ENCODE results near the gene SPATA31E1. TPM values are rescaled to one million over a fixed set of nuclear protein-coding genes. Genes with fewer than 3 reads are reported as not detected.

The SPATA31E1 gene
- total and polyA plus RNA-seq, 4 donors, result 0.06 TPM; not detected in 3

- no peak overlapping the region for H3K27ac ChIP-seq (ENCODE audit: low read depth, low read length)
- peak in 2 of 6 donors; percentile 49 to 77 for DNase-seq (ENCODE audit: low read depth in 4 of 6, low spot score in 6 of 6)
- H3K9me3 ChIP-seq (ENCODE audit: control insufficient read depth, insufficient read depth, low read length), result no peaks in the 10 kb centered on the region
- H3K4me3 ChIP-seq (ENCODE audit: low read depth, low read length), result no peak overlapping the region
- peaks cover 4% of the 10 kb centered on the region for H3K4me1 ChIP-seq (ENCODE audit: control insufficient read depth, insufficient read depth, low read length)
- no peaks in the 10 kb centered on the region for H3K36me3 ChIP-seq (ENCODE audit: control insufficient read depth, insufficient read depth, low read length)
- 38% methylated on average over 7 of the region's 8 CpGs for WGBS (ENCODE audit: insufficient coverage)
- no peaks in the 10 kb centered on the region for H3K27me3 ChIP-seq (ENCODE audit: control insufficient read depth, insufficient read depth, low read length)
Measured at GRCh38 chr9:87872079-87872624, 10.5 kb upstream of the SPATA31E1 start.

GRCh38 chr9:87873607-87874303 lies 8.9 kb upstream of the SPATA31E1 start:
- H3K4me1 ChIP-seq (ENCODE audit: control insufficient read depth, insufficient read depth, low read length), result peaks cover 4% of the 10 kb centered on the region
- WGBS (ENCODE audit: insufficient coverage), result 87% methylated on average over 5 of the region's 5 CpGs
- H3K4me3 ChIP-seq (ENCODE audit: low read depth, low read length), result no peak overlapping the region
- no peaks in the 10 kb centered on the region for H3K36me3 ChIP-seq (ENCODE audit: control insufficient read depth, insufficient read depth, low read length)
- H3K9me3 ChIP-seq (ENCODE audit: control insufficient read depth, insufficient read depth, low read length), result no peaks in the 10 kb centered on the region
- H3K27ac ChIP-seq (ENCODE audit: low read depth, low read length), result no peak overlapping the region
- DNase-seq (ENCODE audit: low read depth in 4 of 6, low spot score in 6 of 6), result no peak
- H3K27me3 ChIP-seq (ENCODE audit: control insufficient read depth, insufficient read depth, low read length), result no peaks in the 10 kb centered on the region

GRCh38 chr9:87874304-87874623 lies 8.4 kb upstream of the SPATA31E1 start:
- Histone ChIP-seq H3K27ac (ENCODE audit: low read depth, low read length) (no peak overlapping the region), H3K4me1 (ENCODE audit: control insufficient read depth, insufficient read depth, low read length) (peaks cover 4% of the 10 kb centered on the region), H3K4me3 (ENCODE audit: low read depth, low read length) (no peak overlapping the region), H3K27me3 (ENCODE audit: control insufficient read depth, insufficient read depth, low read length) (no peaks in the 10 kb centered on the region), H3K9me3 (ENCODE audit: control insufficient read depth, insufficient read depth, low read length) (no peaks in the 10 kb centered on the region), H3K36me3 (ENCODE audit: control insufficient read depth, insufficient read depth, low read length) (no peaks in the 10 kb centered on the region)
- no peak for DNase-seq (ENCODE audit: low read depth in 4 of 6, low spot score in 6 of 6)
- WGBS (ENCODE audit: insufficient coverage), result 66% methylated on average over 6 of the region's 7 CpGs

GRCh38 chr9:87875060-87875459 lies 7.6 kb upstream of the SPATA31E1 start:
- DNase-seq (ENCODE audit: low read depth in 4 of 6, low spot score in 6 of 6), result no peak
- no peaks in the 10 kb centered on the region for H3K27me3 ChIP-seq (ENCODE audit: control insufficient read depth, insufficient read depth, low read length)

GRCh38 chr9:87875831-87876545 lies 6.7 kb upstream of the SPATA31E1 start:
- Histone ChIP-seq H3K36me3 (ENCODE audit: control insufficient read depth, insufficient read depth, low read length) (no peaks in the 10 kb centered on the region), H3K4me3 (ENCODE audit: low read depth, low read length) (no peak overlapping the region), H3K27me3 (ENCODE audit: control insufficient read depth, insufficient read depth, low read length) (no peaks in the 10 kb centered on the region), H3K27ac (ENCODE audit: low read depth, low read length) (no peak overlapping the region), H3K4me1 (ENCODE audit: control insufficient read depth, insufficient read depth, low read length) (peaks cover 9% of the 10 kb centered on the region), H3K9me3 (ENCODE audit: control insufficient read depth, insufficient read depth, low read length) (no peaks in the 10 kb centered on the region)
- no peak for DNase-seq (ENCODE audit: low read depth in 4 of 6, low spot score in 6 of 6)
- 54% methylated on average over 5 of the region's 5 CpGs for WGBS (ENCODE audit: insufficient coverage)

More at GRCh38 chr9:87875060-87875459, 7.6 kb upstream of the SPATA31E1 start:
- H3K27ac ChIP-seq (ENCODE audit: low read depth, low read length), result no peak overlapping the region
- H3K9me3 ChIP-seq (ENCODE audit: control insufficient read depth, insufficient read depth, low read length), result no peaks in the 10 kb centered on the region
- no peaks in the 10 kb centered on the region for H3K36me3 ChIP-seq (ENCODE audit: control insufficient read depth, insufficient read depth, low read length)
- H3K4me1 ChIP-seq (ENCODE audit: control insufficient read depth, insufficient read depth, low read length), result peaks cover 4% of the 10 kb centered on the region
- no peak overlapping the region for H3K4me3 ChIP-seq (ENCODE audit: low read depth, low read length)

GRCh38 chr9:87876708-87877107 lies 6.0 kb upstream of the SPATA31E1 start:
- no peak overlapping the region for H3K27ac ChIP-seq (ENCODE audit: low read depth, low read length)
- no peaks in the 10 kb centered on the region for H3K9me3 ChIP-seq (ENCODE audit: control insufficient read depth, insufficient read depth, low read length)
- DNase-seq (ENCODE audit: low read depth in 4 of 6, low spot score in 6 of 6), result no peak
- WGBS (ENCODE audit: insufficient coverage), result 98% methylated on average over 5 of the region's 5 CpGs
- no peaks in the 10 kb centered on the region for H3K27me3 ChIP-seq (ENCODE audit: control insufficient read depth, insufficient read depth, low read length)
- no peak overlapping the region for H3K4me3 ChIP-seq (ENCODE audit: low read depth, low read length)
- H3K36me3 ChIP-seq (ENCODE audit: control insufficient read depth, insufficient read depth, low read length), result no peaks in the 10 kb centered on the region
- peaks cover 9% of the 10 kb centered on the region for H3K4me1 ChIP-seq (ENCODE audit: control insufficient read depth, insufficient read depth, low read length)

- no CpG with 5 or more reads among the region's 1 CpG for WGBS (ENCODE audit: insufficient coverage)
- H3K9me3 ChIP-seq (ENCODE audit: control insufficient read depth, insufficient read depth, low read length), result no peaks in the 10 kb centered on the region
- no peak overlapping the region for H3K27ac ChIP-seq (ENCODE audit: low read depth, low read length)
- no peak overlapping the region for H3K4me3 ChIP-seq (ENCODE audit: low read depth, low read length)
- no peaks in the 10 kb centered on the region for H3K36me3 ChIP-seq (ENCODE audit: control insufficient read depth, insufficient read depth, low read length)
- H3K27me3 ChIP-seq (ENCODE audit: control insufficient read depth, insufficient read depth, low read length), result no peaks in the 10 kb centered on the region
- DNase-seq (ENCODE audit: low read depth in 4 of 6, low spot score in 6 of 6), result peak in 1 of 6 donors; percentile 1
- peaks cover 5% of the 10 kb centered on the region for H3K4me1 ChIP-seq (ENCODE audit: control insufficient read depth, insufficient read depth, low read length)
Measured at GRCh38 chr9:87878989-87879511, 3.6 kb upstream of the SPATA31E1 start.

GRCh38 chr9:87880116-87880515 lies 2.6 kb upstream of the SPATA31E1 start:
- no peak overlapping the region for H3K27ac ChIP-seq (ENCODE audit: low read depth, low read length)
- no peaks in the 10 kb centered on the region for H3K36me3 ChIP-seq (ENCODE audit: control insufficient read depth, insufficient read depth, low read length)
- WGBS (ENCODE audit: insufficient coverage), result 90% methylated on average over 3 of the region's 8 CpGs
- peak in 1 of 6 donors; percentile 8 for DNase-seq (ENCODE audit: low read depth in 4 of 6, low spot score in 6 of 6)
- peaks cover 5% of the 10 kb centered on the region for H3K4me1 ChIP-seq (ENCODE audit: control insufficient read depth, insufficient read depth, low read length)
- no peak overlapping the region for H3K4me3 ChIP-seq (ENCODE audit: low read depth, low read length)
- H3K9me3 ChIP-seq (ENCODE audit: control insufficient read depth, insufficient read depth, low read length), result no peaks in the 10 kb centered on the region
- H3K27me3 ChIP-seq (ENCODE audit: control insufficient read depth, insufficient read depth, low read length), result no peaks in the 10 kb centered on the region

GRCh38 chr9:87880683-87881082 lies 2.0 kb upstream of the SPATA31E1 start:
- H3K4me1 ChIP-seq (ENCODE audit: control insufficient read depth, insufficient read depth, low read length), result peaks cover 5% of the 10 kb centered on the region
- no peaks in the 10 kb centered on the region for H3K36me3 ChIP-seq (ENCODE audit: control insufficient read depth, insufficient read depth, low read length)
- H3K27me3 ChIP-seq (ENCODE audit: control insufficient read depth, insufficient read depth, low read length), result no peaks in the 10 kb centered on the region
- WGBS (ENCODE audit: insufficient coverage), result 77% methylated on average over 4 of the region's 6 CpGs
- no peak overlapping the region for H3K27ac ChIP-seq (ENCODE audit: low read depth, low read length)
- DNase-seq (ENCODE audit: low read depth in 4 of 6, low spot score in 6 of 6), result no peak
- no peak overlapping the region for H3K4me3 ChIP-seq (ENCODE audit: low read depth, low read length)
- no peaks in the 10 kb centered on the region for H3K9me3 ChIP-seq (ENCODE audit: control insufficient read depth, insufficient read depth, low read length)

Data from spinal cord (tissue), 10 donors.